IMR-90 (cell line): ENCODE results near the gene DMXL1. TPM values are rescaled to one million over a fixed set of nuclear protein-coding genes. Genes with fewer than 3 reads are reported as not detected.

ENCODE experiments used
- ATAC-seq: fragments of 200-7000 bp; cut with Tn5 transposase; 2 replicates; pipeline ENCODE4 v1.9.1; 2020; ENCODE audit warnings: low read depth, mild to moderate bottlenecking, moderate library complexity
- BruUV-seq: library from RNA; stranded (reverse); fragments of 400-500 nt; replicated peaks from 2 replicates; lab custom pipeline; 2021; lab: Mats Ljungman, UMichigan
- CTCF ChIA-PET: fragments of 300-600 bp; formaldehyde crosslinking; extraction: SDS; loops from one replicate; lab custom pipeline; 2021; ENCODE audit warnings: antibody characterized with exemption; lab: Yijun Ruan, JAX
- POLR2A ChIA-PET: fragments of 300-600 bp; sonication (Branson Sonifier 250); formaldehyde crosslinking; loops from one replicate; lab custom pipeline; 2022; ENCODE audit warnings: antibody characterized with exemption; ENCODE audit not compliant: unreplicated experiment; lab: Charles Lee
- DNase-seq: peaks from one replicate; pipeline ENCODE4 v3.0.0; 2013
- H2AFZ ChIP-seq: replicated peaks from 2 replicates; pipeline ENCODE3; 2013; ENCODE audit warnings: low read length, mild to moderate bottlenecking; ENCODE audit not compliant: poor library complexity
- H2AK5ac ChIP-seq: 2 replicates; pipeline ENCODE4 v1.6.1; 2013; ENCODE audit warnings: low read depth, low read length, inconsistent platforms
- H2AK9ac ChIP-seq: replicated peaks from 2 replicates; pipeline ENCODE3; 2013; ENCODE audit warnings: mild to moderate bottlenecking, low read depth, low read length, moderate library complexity; ENCODE audit not compliant: poor library complexity
- H2BK120ac ChIP-seq: 2 replicates; pipeline ENCODE4 v1.6.1; 2013; ENCODE audit warnings: low read depth, low read length, inconsistent platforms
- H2BK15ac ChIP-seq: 3 replicates; pipeline ENCODE4 v1.6.1; 2013; ENCODE audit warnings: low read depth, low read length, inconsistent platforms
- H2BK20ac ChIP-seq: 2 replicates; pipeline ENCODE4 v1.6.1; 2013; ENCODE audit warnings: low read depth, mild to moderate bottlenecking, inconsistent platforms, low read length, moderate library complexity
- H2BK5ac ChIP-seq: 2 replicates; pipeline ENCODE4 v1.6.1; 2013; ENCODE audit warnings: mild to moderate bottlenecking, low read depth, low read length, inconsistent platforms; ENCODE audit not compliant: poor library complexity, severe bottlenecking
- H3K14ac ChIP-seq: replicated peaks from 2 replicates; pipeline ENCODE4 v1.6.1; 2013; ENCODE audit warnings: low read depth, low read length, inconsistent platforms
- H3K18ac ChIP-seq: 2 replicates; pipeline ENCODE4 v1.6.1; 2013; ENCODE audit warnings: low read depth, low read length, control low read depth
- H3K23ac ChIP-seq: 2 replicates; pipeline ENCODE4 v1.6.1; 2013; ENCODE audit warnings: low read depth, low read length, inconsistent platforms
- H3K27ac ChIP-seq: 2 replicates; pipeline ENCODE4 v1.5.1; 2013; ENCODE audit warnings: mild to moderate bottlenecking, control low read depth, low read length; ENCODE audit not compliant: insufficient read depth
- H3K27me3 ChIP-seq: 2 replicates; pipeline ENCODE4 v1.6.1; 2013; ENCODE audit warnings: low read length; ENCODE audit not compliant: control insufficient read depth, insufficient read depth
- H3K36me3 ChIP-seq: 2 replicates; pipeline ENCODE4 v1.6.1; 2013; ENCODE audit warnings: low read length, mixed read lengths; ENCODE audit not compliant: control insufficient read depth, insufficient read depth
- H3K4ac ChIP-seq: 2 replicates; pipeline ENCODE4 v1.6.1; 2013; ENCODE audit warnings: low read depth, low read length, inconsistent platforms
- H3K4me1 ChIP-seq: 2 replicates; pipeline ENCODE4 v1.6.1; 2013; ENCODE audit warnings: low read length, mixed read lengths; ENCODE audit not compliant: control insufficient read depth, insufficient read depth
- H3K4me2 ChIP-seq: 2 replicates; pipeline ENCODE4 v1.6.1; 2013; ENCODE audit warnings: low read depth, mild to moderate bottlenecking, control low read depth, low read length, moderate library complexity
- H3K4me3 ChIP-seq: 2 replicates; pipeline ENCODE4 v1.5.1; 2013; ENCODE audit warnings: low read depth, mild to moderate bottlenecking, control low read depth, low read length, moderate library complexity; ENCODE audit not compliant: insufficient read depth
- H3K56ac ChIP-seq: 2 replicates; pipeline ENCODE4 v1.6.1; 2013; ENCODE audit warnings: low read length, inconsistent platforms; ENCODE audit not compliant: insufficient read depth; ENCODE audit errors: extremely low read depth
- H3K79me1 ChIP-seq, 2 experiments: 2 replicates each; pipeline ENCODE4 v1.6.1; 2013; ENCODE audit warnings: low read length in 2 of 2, inconsistent platforms in 1 of 2, low read depth in 1 of 2
- H3K9ac ChIP-seq: 2 replicates; pipeline ENCODE4 v1.6.1; 2013; ENCODE audit warnings: low read depth, low read length, control low read depth
- H3K9me1 ChIP-seq: 2 replicates; pipeline ENCODE4 v1.6.1; 2013; ENCODE audit warnings: low read length, inconsistent platforms; ENCODE audit not compliant: insufficient read depth
- H3K9me3 ChIP-seq: 2 replicates; pipeline ENCODE4 v1.6.1; 2013; ENCODE audit warnings: low read length; ENCODE audit not compliant: control insufficient read depth, insufficient read depth
- H4K20me1 ChIP-seq: 2 replicates; pipeline ENCODE4 v1.6.1; 2013; ENCODE audit warnings: low read length, inconsistent platforms; ENCODE audit not compliant: insufficient read depth
- H4K5ac ChIP-seq: 2 replicates; pipeline ENCODE4 v1.6.1; 2013; ENCODE audit warnings: mild to moderate bottlenecking, low read depth, low read length, control low read depth
- H4K8ac ChIP-seq, 2 experiments: 2 replicates each; pipeline ENCODE4 v1.6.1; 2013; ENCODE audit warnings: low read depth in 2 of 2, low read length in 2 of 2, control low read depth in 1 of 2, inconsistent platforms in 1 of 2
- H4K91ac ChIP-seq: 2 replicates; pipeline ENCODE4 v1.6.1; 2013; ENCODE audit warnings: low read depth, low read length, inconsistent platforms; ENCODE audit not compliant: insufficient read depth
- POLR2A ChIP-seq: IDR thresholded peaks from 2 replicates; pipeline ENCODE4 v1.6.1; 2012; ENCODE audit warnings: mild to moderate bottlenecking, low read depth, low read length
- WGBS, 2 experiments: methylation state at CpG; one replicate each; pipeline versions ENCODE4 v1.1.5 to v1.1.7; 2013; ENCODE audit warnings: missing lambda C conversion rate in 2 of 2; ENCODE audit not compliant: insufficient read length in 1 of 2; ENCODE audit errors: extremely low coverage in 2 of 2; 5-methylcytosine and 5-hydroxymethylcytosine counted together
- dilution Hi-C: fragments of 300-500 bp; cut with HindIII; formaldehyde crosslinking; loops from one replicate; pipeline ENCODE4 v1.14.3; 2018; ENCODE audit warnings: low sequenced_read_pairs; ENCODE audit not compliant: unreplicated experiment
- in situ Hi-C: fragments of 300-500 bp; cut with MboI; formaldehyde crosslinking; loops from 3 replicates; pipeline ENCODE4 v1.14.3; 2019; ENCODE audit warnings: low sequenced_read_pairs, inconsistent platforms, mixed read lengths
- intact Hi-C: fragments of 100-400 bp; cut with micrococcal nuclease; formaldehyde crosslinking; loops from 2 replicates; pipeline ENCODE4 v1.10.0; 2022
- polyA plus RNA-seq, 3 experiments: library from polyadenylated mRNA; depleted of rRNA; stranded (reverse); fragments of >200 nt; gene quantifications; 2 replicates each; pipeline ENCODE4 v1.2.3, GENCODE V29; 2012; ENCODE audit warnings: low replicate concordance in 1 of 3
- total RNA-seq: library from RNA; depleted of rRNA; stranded (reverse); fragments of >200 nt; gene quantifications from 2 replicates; pipeline ENCODE4 v1.2.3, GENCODE V29; 2012

DMXL1 gene
- total and polyA plus RNA-seq, 2 of the 4 experiments (the other 2 are of a cell fraction) = 8.1 to 21.5 TPM

DNA sequence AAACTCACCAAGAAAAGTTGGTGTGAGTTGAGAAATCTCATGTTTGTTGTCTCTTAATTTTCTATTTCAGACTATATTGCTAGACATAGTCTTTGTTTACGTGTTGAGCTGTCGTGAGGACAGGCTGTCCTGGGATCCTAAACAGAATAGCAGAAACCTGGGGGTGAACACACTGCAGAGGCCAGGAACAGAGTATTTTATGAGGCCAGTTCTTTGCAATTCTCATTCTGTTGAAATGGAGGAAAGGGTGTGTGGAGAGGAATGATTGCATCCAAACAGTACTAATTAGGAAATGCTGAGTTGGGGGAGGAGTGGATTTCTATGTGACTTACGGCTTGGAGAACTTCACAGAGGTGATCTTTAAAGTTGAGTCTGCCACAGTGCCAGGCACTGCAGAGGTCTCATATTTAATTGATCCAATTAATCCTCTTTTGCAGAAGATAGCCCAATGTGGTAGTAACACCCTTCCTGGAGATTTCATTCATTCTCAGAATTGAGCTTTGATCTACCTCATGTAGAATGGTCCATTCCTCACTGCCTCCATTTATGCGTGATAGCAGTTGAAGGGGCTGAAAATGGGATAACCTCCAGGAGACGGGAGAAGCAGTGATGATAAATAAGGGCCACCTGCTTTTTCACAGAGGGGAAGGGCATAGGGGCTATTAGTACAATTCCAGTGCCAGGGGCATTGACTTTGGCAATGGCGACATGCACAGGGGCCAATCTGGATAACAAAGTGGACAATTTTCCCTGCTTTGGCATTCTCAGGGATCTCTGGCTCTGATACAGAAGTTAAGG, 200.3 kb downstream of the DMXL1 start:
- no peaks in the 10 kb centered on the region for H3K36me3 ChIP-seq
- POLR2A ChIA-PET = no interaction called here
- no TSS peak for BruUV-seq
- H4K91ac ChIP-seq = no peak overlapping the region
- H3K4ac ChIP-seq = no peak overlapping the region
- DNase-seq (no peak), ATAC-seq (no peak)
- H2BK15ac ChIP-seq = no peak overlapping the region
- no peak overlapping the region for H2BK120ac ChIP-seq
- no peaks in the 10 kb centered on the region for H3K27me3 ChIP-seq
- H3K14ac ChIP-seq = no peak overlapping the region
- TF ChIP-seq POLR2A = no peak
- H2AFZ ChIP-seq = no peak overlapping the region
- in situ Hi-C loops (no loop called here), dilution Hi-C loops (no loop called here), intact Hi-C loops (no loop called here)
- H3K4me1 ChIP-seq = peaks cover 15% of the 10 kb centered on the region
- H3K9ac ChIP-seq = no peak overlapping the region
- H2BK20ac ChIP-seq = no peak overlapping the region
- H4K5ac ChIP-seq = no peak overlapping the region
- H3K9me1 ChIP-seq = peaks cover 14% of the 10 kb centered on the region
- H3K27ac ChIP-seq = no peak overlapping the region
- no peak overlapping the region for H3K4me3 ChIP-seq
- no peak overlapping the region for H2AK9ac ChIP-seq
- no CpG with 5 or more reads among the region's 6 CpGs for WGBS, 2 experiments
- no peaks in the 10 kb centered on the region for H3K9me3 ChIP-seq
- H3K4me2 ChIP-seq = no peak overlapping the region
- H2AK5ac ChIP-seq = no peak overlapping the region
- no peak overlapping the region for H3K56ac ChIP-seq
- no peak overlapping the region for H3K18ac ChIP-seq
- H3K23ac ChIP-seq = no peak overlapping the region
- H3K79me1 ChIP-seq = peaks cover 25 to 50% of the 10 kb centered on the region in 2 experiments
- CTCF ChIA-PET = interaction anchor here (0.6 kb wide), 1 partner anchor 9 kb away, joined by 3 read pairs; no protein-coding TSS in a partner anchor
- no peaks in the 10 kb centered on the region for H4K20me1 ChIP-seq
- no peak overlapping the region for H2BK5ac ChIP-seq
- H4K8ac ChIP-seq = no peak overlapping the region
